ENCODE measurements around the gene FAR1.

GRCh38 chr11:13680501-13681264, 12.2 kb downstream of the FAR1 start:
- TF ChIP-seq, protein P1, sequence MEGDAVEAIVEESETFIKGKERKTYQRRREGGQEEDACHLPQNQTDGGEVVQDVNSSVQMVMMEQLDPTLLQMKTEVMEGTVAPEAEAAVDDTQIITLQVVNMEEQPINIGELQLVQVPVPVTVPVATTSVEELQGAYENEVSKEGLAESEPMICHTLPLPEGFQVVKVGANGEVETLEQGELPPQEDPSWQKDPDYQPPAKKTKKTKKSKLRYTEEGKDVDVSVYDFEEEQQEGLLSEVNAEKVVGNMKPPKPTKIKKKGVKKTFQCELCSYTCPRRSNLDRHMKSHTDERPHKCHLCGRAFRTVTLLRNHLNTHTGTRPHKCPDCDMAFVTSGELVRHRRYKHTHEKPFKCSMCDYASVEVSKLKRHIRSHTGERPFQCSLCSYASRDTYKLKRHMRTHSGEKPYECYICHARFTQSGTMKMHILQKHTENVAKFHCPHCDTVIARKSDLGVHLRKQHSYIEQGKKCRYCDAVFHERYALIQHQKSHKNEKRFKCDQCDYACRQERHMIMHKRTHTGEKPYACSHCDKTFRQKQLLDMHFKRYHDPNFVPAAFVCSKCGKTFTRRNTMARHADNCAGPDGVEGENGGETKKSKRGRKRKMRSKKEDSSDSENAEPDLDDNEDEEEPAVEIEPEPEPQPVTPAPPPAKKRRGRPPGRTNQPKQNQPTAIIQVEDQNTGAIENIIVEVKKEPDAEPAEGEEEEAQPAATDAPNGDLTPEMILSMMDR (conservative IDR thresholded peaks at IDR 0.05; ENCODE audit: low read depth, low read length), result no peak
- no peak for TF ChIP-seq SMC3 (IDR thresholded peaks at IDR 0.05; ENCODE audit: low read depth, low read length)
- no peak for TF ChIP-seq POLR2A (IDR thresholded peaks at IDR 0.05; ENCODE audit: low read depth, low read length)
- no peak for TF ChIP-seq ELK1 (IDR thresholded peaks at IDR 0.05; ENCODE audit: borderline replicate concordance, low read depth, low read length)
- TF ChIP-seq BHLHE40 (IDR thresholded peaks at IDR 0.05; ENCODE audit: low read depth, low read length), result no peak
- TF ChIP-seq FOS (IDR thresholded peaks at IDR 0.05; ENCODE audit: low read depth, low read length), result no peak
- TF ChIP-seq RFX5 (IDR thresholded peaks at IDR 0.05; ENCODE audit: low read depth, low read length), result no peak
- TF ChIP-seq, protein P2, sequence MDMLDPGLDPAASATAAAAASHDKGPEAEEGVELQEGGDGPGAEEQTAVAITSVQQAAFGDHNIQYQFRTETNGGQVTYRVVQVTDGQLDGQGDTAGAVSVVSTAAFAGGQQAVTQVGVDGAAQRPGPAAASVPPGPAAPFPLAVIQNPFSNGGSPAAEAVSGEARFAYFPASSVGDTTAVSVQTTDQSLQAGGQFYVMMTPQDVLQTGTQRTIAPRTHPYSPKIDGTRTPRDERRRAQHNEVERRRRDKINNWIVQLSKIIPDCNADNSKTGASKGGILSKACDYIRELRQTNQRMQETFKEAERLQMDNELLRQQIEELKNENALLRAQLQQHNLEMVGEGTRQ (IDR thresholded peaks at IDR 0.05; ENCODE audit: low read depth, low read length), result no peak
- no peak for TF ChIP-seq MXI1 (IDR thresholded peaks at IDR 0.05; ENCODE audit: borderline replicate concordance, low read depth, low read length)
- TF ChIP-seq CEBPB (IDR thresholded peaks at IDR 0.05; ENCODE audit: low read depth, low read length), result no peak
